Uterus (tissue), 4 donors: ENCODE results near the gene MAPKAPK2. TPM values are rescaled to one million over a fixed set of nuclear protein-coding genes. Genes with fewer than 3 reads are reported as not detected.
A peak's percentile ranks its signal among the peaks of the same experiment; 100 is the strongest.

ENCODE experiments used
- DNase-seq, 2 donors: peaks; one replicate each; pipeline ENCODE4 v3.0.0-alpha.2; 2019 to 2020
- H3K27ac ChIP-seq, 2 donors: fragments of 200-600 bp; sonication (generic); 1 replicate in 1 of 2; 2 replicates in 1 of 2; pipeline ENCODE4 v1.5.1; 2016 to 2018
- H3K27me3 ChIP-seq, 2 donors: fragments of 200-600 bp; sonication (generic); one replicate each; pipeline ENCODE4 v1.5.1; 2018 to 2019; ENCODE audit warnings: control low read depth in 1 of 2
- H3K36me3 ChIP-seq, 2 donors: fragments of 200-600 bp; sonication (generic); one replicate each; pipeline ENCODE4 v1.5.1; 2019; ENCODE audit warnings: control low read depth in 1 of 2
- H3K4me1 ChIP-seq, 2 donors: fragments of 200-600 bp; sonication (generic); one replicate each; pipeline ENCODE4 v1.5.1; 2018 to 2019; ENCODE audit warnings: control low read depth in 1 of 2
- H3K4me3 ChIP-seq, 2 donors: fragments of 200-600 bp; sonication (generic); 1 replicate in 1 of 2; 2 replicates in 1 of 2; pipeline ENCODE4 v1.5.1; 2018 to 2019; ENCODE audit warnings: mild to moderate bottlenecking in 1 of 2
- H3K9me3 ChIP-seq, 2 donors: fragments of 200-600 bp; sonication (generic); one replicate each; pipeline ENCODE4 v1.5.1; 2019; ENCODE audit warnings: control low read depth in 1 of 2
- POLR2A ChIP-seq, 2 donors: fragments of 450-650 bp; IDR thresholded peaks; one replicate each; pipeline ENCODE4 v1.6.1; 2016; ENCODE audit warnings: antibody characterized with exemption in 2 of 2, mild to moderate bottlenecking in 1 of 2, moderate library complexity in 1 of 2
- intact Hi-C: fragments of 100-400 bp; cut with DNase I; formaldehyde crosslinking; loops from one replicate; pipeline ENCODE4 v1.15.1; 2023; ENCODE audit warnings: low total_unique reads
- total RNA-seq, 4 donors: library from RNA; depleted of rRNA in 3 of 4; stranded (reverse); fragments of >200 nt in 3 of 4; gene quantifications; one replicate each; pipeline versions ENCODE4 v1.1.0 to v1.2.4, GENCODE V29; 2014 to 2023
- TF ChIP-seq, protein P1 (sequence below), 4 experiments: fragments of 200-600 bp in 2 of 4; fragments of 450-650 bp in 2 of 4; sonication (generic) in 2 of 4; IDR thresholded peaks; one replicate each; pipeline ENCODE4 v1.5.1; 2016 to 2019; ENCODE audit warnings: antibody characterized with exemption in 4 of 4, mild to moderate bottlenecking in 2 of 4, moderate library complexity in 1 of 4
- donor health status: DM: yes; HTN: yes; CAD: no.

MAPKAPK2 gene
- total RNA-seq, 4 donors from 2014 or later, result 17.1 to 89.2 (median 27.4) TPM

DNA sequence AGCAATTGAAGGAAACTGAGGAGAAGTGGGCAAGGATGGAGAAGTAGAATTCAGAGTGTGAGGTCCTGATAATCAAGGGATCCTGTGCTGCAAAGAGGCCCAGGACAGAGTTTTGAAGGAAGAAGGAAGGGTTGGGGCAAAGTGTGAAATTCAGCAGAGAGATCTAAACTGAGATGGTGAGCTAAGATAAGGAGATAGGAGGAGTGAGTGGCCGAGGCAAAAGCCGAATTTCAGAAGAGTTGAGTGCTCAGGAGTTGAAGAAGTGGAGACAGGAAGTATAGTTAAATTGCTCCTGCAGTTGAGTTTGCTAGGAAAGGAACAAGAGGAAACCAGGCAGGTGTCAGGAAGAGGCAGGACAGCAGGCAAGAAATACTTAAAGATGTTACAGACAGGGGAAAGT lies 16.4 kb upstream of the MAPKAPK2 start:
- no peak for TF ChIP-seq POLR2A (IDR thresholded peaks at IDR 0.05)
- TF ChIP-seq, protein P1, sequence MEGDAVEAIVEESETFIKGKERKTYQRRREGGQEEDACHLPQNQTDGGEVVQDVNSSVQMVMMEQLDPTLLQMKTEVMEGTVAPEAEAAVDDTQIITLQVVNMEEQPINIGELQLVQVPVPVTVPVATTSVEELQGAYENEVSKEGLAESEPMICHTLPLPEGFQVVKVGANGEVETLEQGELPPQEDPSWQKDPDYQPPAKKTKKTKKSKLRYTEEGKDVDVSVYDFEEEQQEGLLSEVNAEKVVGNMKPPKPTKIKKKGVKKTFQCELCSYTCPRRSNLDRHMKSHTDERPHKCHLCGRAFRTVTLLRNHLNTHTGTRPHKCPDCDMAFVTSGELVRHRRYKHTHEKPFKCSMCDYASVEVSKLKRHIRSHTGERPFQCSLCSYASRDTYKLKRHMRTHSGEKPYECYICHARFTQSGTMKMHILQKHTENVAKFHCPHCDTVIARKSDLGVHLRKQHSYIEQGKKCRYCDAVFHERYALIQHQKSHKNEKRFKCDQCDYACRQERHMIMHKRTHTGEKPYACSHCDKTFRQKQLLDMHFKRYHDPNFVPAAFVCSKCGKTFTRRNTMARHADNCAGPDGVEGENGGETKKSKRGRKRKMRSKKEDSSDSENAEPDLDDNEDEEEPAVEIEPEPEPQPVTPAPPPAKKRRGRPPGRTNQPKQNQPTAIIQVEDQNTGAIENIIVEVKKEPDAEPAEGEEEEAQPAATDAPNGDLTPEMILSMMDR (IDR thresholded peaks at IDR 0.05), result no peak
- intact Hi-C loops, result loop anchor here (10.0 kb wide), 1 partner anchor 174 kb away; no protein-coding TSS in a partner anchor
- H3K27me3 ChIP-seq, result no peaks in the 10 kb centered on the region

DNA sequence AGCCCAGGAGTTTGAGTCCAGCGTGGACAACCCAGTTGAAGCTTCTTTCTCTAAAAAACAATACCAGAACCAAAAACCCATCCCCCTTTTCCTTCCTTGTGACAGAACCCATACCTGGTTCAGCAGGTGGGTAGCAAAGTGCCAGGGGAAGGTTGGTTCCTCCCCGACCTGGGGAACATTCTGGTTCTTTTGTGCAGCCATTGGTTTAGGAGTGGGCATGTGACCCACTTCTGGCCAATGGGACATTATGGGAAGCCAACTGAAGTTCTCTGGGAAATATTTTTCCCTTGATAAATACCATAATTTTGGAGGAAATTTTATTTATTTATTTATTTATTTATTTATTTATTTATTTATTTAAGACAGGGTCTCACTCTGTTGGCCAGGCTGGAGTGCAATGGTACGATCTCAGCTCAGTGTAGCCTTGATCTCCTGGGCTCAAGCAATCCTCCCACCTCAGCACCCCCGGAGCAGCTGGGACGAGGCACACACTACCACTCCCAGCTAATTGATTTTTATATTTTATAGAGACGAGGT lies 15.8 kb upstream of the MAPKAPK2 start:
- H3K4me3 ChIP-seq, result no peak overlapping the region
- intact Hi-C loops, result loop anchor here (10.0 kb wide), 1 partner anchor 174 kb away; no protein-coding TSS in a partner anchor
- H3K4me1 ChIP-seq, result peaks cover 0 to 2% of the 10 kb centered on the region in 2 donors
- DNase-seq, result no peak
- TF ChIP-seq, protein P1 (IDR thresholded peaks at IDR 0.05), result no peak
- no peak for TF ChIP-seq POLR2A (IDR thresholded peaks at IDR 0.05)
- no peaks in the 10 kb centered on the region for H3K36me3 ChIP-seq
- no peaks in the 10 kb centered on the region for H3K9me3 ChIP-seq
- H3K27me3 ChIP-seq, result no peaks in the 10 kb centered on the region
- H3K27ac ChIP-seq, result no peak overlapping the region

More for the DNA sequence above, 16.4 kb upstream of the MAPKAPK2 start:
- Histone ChIP-seq H3K4me1 (peaks cover 0 to 6% of the 10 kb centered on the region in 2 donors), H3K4me3 (no peak overlapping the region), H3K9me3 (no peaks in the 10 kb centered on the region), H3K27ac (no peak overlapping the region), H3K36me3 (no peaks in the 10 kb centered on the region)
- DNase-seq, result no peak

DNA sequence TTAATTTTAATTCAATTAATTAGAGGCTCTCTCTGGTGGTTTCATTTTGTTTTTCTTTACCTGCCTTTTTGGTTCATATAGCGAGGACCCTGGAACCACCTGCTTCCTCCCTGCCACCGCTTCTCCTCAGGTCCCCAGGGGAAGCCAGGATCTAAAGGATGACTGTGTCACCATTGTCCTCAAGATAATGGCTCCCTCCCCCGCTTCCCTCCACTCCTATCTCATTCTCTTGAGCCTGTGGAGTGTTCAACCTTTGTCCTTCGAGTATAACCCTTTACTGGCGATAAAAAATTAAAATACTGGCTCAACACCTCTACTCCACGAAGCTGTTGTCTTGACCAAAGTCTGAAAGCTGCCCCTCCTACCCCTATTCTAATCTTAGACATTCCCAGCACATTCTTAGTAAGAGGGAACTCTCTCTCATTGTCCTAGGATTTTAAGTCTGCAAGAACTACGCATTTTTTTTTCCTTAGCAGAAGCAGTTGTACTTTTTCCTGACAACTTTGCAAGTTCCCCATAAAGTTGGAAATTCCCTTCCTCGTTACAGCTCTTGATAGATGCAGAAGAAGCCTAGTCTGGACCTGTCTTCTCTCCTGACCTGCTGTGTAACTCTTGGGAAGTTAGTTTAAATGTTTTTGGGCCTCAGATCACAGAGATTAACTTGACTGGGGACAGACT lies 12.6 kb upstream of the MAPKAPK2 start:
- Histone ChIP-seq H3K4me1 (peaks cover 6 to 7% of the 10 kb centered on the region in 2 donors), H3K27me3 (no peaks in the 10 kb centered on the region), H3K4me3 (no peak overlapping the region), H3K36me3 (no peaks in the 10 kb centered on the region), H3K9me3 (no peaks in the 10 kb centered on the region), H3K27ac (peak overlapping the region; percentile 87 to 93)
- no peak for DNase-seq
- intact Hi-C loops, result no loop called here
- TF ChIP-seq, protein P1 (IDR thresholded peaks at IDR 0.05), result no peak
- TF ChIP-seq POLR2A (IDR thresholded peaks at IDR 0.05), result no peak

DNA sequence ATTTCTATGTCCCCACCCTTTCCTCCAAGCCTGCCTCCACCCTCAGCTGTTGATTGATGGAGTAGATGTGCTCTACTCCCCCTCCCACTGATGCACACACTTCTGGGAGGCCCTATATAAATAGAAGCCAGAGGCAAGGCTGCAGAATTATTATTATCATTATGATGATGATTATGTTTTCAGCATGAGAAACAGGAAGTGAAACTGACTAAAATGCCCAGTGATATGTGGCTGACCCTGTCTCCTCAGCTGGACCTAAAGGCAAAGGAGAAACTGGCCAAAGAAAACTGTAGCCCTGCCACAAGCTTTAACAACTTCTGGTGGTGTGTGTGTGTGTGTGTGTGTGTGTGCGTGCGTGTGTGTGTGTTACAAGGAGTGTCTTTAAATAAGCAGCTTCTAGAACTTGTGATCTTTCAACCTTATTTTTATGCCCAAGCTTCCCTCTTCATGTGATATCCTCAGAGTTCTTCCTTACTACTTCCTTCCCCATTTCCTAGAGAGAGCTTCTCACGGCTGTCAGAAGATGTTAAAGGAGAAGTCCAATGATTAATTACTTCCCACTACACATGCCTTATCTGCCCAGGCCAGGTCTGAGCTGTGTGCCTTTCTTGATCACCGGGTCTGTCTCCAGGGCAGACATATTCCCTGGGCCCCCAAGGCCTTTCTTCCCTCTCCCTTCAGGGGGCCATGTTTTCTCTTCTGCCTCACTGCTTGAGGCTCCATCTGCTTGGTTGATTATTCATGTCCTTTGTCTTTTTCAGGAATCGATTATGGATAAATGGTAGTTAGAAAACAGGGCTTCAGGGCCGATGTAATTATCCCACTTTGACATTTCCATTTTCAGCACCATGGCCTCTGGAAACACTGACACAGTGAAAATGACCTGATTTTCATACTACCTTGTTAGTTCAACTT lies 11.6 kb upstream of the MAPKAPK2 start:
- peaks cover 6 to 7% of the 10 kb centered on the region in 2 donors for H3K4me1 ChIP-seq
- no peak overlapping the region for H3K4me3 ChIP-seq
- H3K9me3 ChIP-seq, result no peaks in the 10 kb centered on the region
- no peaks in the 10 kb centered on the region for H3K36me3 ChIP-seq
- peak overlapping the region; percentile 87 to 93 for H3K27ac ChIP-seq
- DNase-seq, result no peak
- intact Hi-C loops, result no loop called here
- no peak for TF ChIP-seq POLR2A (IDR thresholded peaks at IDR 0.05)
- TF ChIP-seq, protein P1 (IDR thresholded peaks at IDR 0.05), result no peak
- no peaks in the 10 kb centered on the region for H3K27me3 ChIP-seq
